Measurements from ENCODE around the gene CCDC18.

- TF ChIP-seq POLR2A (IDR thresholded peaks at IDR 0.05; ENCODE audit: borderline replicate concordance, extremely low read depth, insufficient read depth, insufficient read length) (no peak), POLR2AphosphoS5 (IDR thresholded peaks at IDR 0.05; ENCODE audit: low read depth, low read length) (no peak), MAX (IDR thresholded peaks at IDR 0.05) (no peak), ZFX (IDR thresholded peaks at IDR 0.05) (no peak), CTCF (IDR thresholded peaks at IDR 0.05 in 2 of 3, conservative IDR thresholded peaks at IDR 0.05 in 1 of 3; ENCODE audit: borderline replicate concordance in 1 of 3, insufficient read depth in 1 of 3, low read depth in 2 of 3, low read length in 2 of 3) (no peak), SP1 (IDR thresholded peaks at IDR 0.05; ENCODE audit: low read depth) (no peak), ZNF274 (IDR thresholded peaks at IDR 0.05; ENCODE audit: low read depth, low read length) (no peak)
Measured at GRCh38 chr1:93167006-93167405, 13.5 kb upstream of the CCDC18 start.

Data from HCT116 (cell line).